Measurements from ENCODE around the gene FBXL7. TPM values are rescaled to one million over a fixed set of nuclear protein-coding genes. Genes with fewer than 3 reads are reported as not detected.

FBXL7 gene
- total RNA-seq, 2 experiments from 2014 or later: not detected

DNA sequence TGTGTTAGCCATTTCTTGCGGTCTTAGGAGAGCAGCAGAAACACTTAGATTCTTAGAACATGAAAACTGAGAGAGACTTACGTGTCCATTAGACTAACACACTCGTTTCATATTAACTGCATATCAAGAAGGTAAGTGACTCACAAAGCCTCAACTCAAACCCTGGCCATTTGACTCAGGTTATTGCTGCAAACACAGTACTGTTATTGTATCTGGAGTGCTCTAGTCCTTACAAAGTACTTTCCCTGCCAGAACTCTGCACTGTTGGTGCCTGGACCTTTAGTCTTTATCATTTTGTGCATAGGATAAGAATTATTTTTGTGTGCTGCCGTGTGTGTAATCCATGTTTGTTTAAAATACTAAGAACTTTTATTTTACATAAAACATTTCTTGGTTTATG lies 155.7 kb downstream of the FBXL7 start:
- DNase-seq (ENCODE audit: low spot score): no peak
- H3K9me3 ChIP-seq (ENCODE audit: low read length): no peaks in the 10 kb centered on the region
- H3K4me1 ChIP-seq (ENCODE audit: insufficient read depth, low read length, poor library complexity, severe bottlenecking): no peaks in the 10 kb centered on the region
- no peaks in the 10 kb centered on the region for H3K36me3 ChIP-seq (ENCODE audit: insufficient read depth, low read length)
- no peak overlapping the region for H3K27ac ChIP-seq (ENCODE audit: low read depth, low read length, poor library complexity, severe bottlenecking)
- no peak overlapping the region for H3K4me3 ChIP-seq (ENCODE audit: low read depth, low read length, poor library complexity, severe bottlenecking)
- no TSS peak for BruUV-seq (replicated peaks)
- H3K9me2 ChIP-seq (ENCODE audit: insufficient read depth, low read length): no peaks in the 10 kb centered on the region
- CTCF ChIA-PET (ENCODE audit: unreplicated experiment): no interaction called here
- H3K79me2 ChIP-seq (ENCODE audit: insufficient read depth, low read depth, low read length): no peaks in the 10 kb centered on the region
- no peaks in the 10 kb centered on the region for H4K20me1 ChIP-seq (ENCODE audit: insufficient read depth, low read length)
- H2AFZ ChIP-seq (ENCODE audit: low read length): no peak overlapping the region
- TF ChIP-seq CTCF (conservative IDR thresholded peaks at IDR 0.05; ENCODE audit: low read length) (no peak), EZH2phosphoT487 (IDR thresholded peaks at IDR 0.05; ENCODE audit: borderline replicate concordance, low read depth, low read length) (no peak)
- no peak overlapping the region for H3K4me2 ChIP-seq (ENCODE audit: low read length)
- POLR2A ChIA-PET: no interaction called here
- intact Hi-C loops (cut with micrococcal nuclease; ENCODE audit: unreplicated experiment): no loop called here

GRCh38 chr5:15664961-15665360 lies 165.0 kb downstream of the FBXL7 start:
- H3K4me2 ChIP-seq (ENCODE audit: low read length): no peak overlapping the region
- no peaks in the 10 kb centered on the region for H3K79me2 ChIP-seq (ENCODE audit: insufficient read depth, low read depth, low read length)
- ChIA-PET CTCF (ENCODE audit: unreplicated experiment) (no interaction called here), POLR2A (no interaction called here)
- H3K27ac ChIP-seq (ENCODE audit: low read depth, low read length, poor library complexity, severe bottlenecking): no peak overlapping the region
- no peak overlapping the region for H3K4me3 ChIP-seq (ENCODE audit: low read depth, low read length, poor library complexity, severe bottlenecking)
- TF ChIP-seq CTCF (conservative IDR thresholded peaks at IDR 0.05; ENCODE audit: low read length) (no peak), EZH2phosphoT487 (IDR thresholded peaks at IDR 0.05; ENCODE audit: borderline replicate concordance, low read depth, low read length) (no peak)
- H3K9me2 ChIP-seq (ENCODE audit: insufficient read depth, low read length): no peaks in the 10 kb centered on the region
- H3K36me3 ChIP-seq (ENCODE audit: insufficient read depth, low read length): no peaks in the 10 kb centered on the region
- H2AFZ ChIP-seq (ENCODE audit: low read length): no peak overlapping the region
- BruUV-seq (replicated peaks): no TSS peak
- intact Hi-C loops (cut with micrococcal nuclease; ENCODE audit: unreplicated experiment): no loop called here
- no peaks in the 10 kb centered on the region for H4K20me1 ChIP-seq (ENCODE audit: insufficient read depth, low read length)
- no peak for DNase-seq (ENCODE audit: low spot score)
- H3K4me1 ChIP-seq (ENCODE audit: insufficient read depth, low read length, poor library complexity, severe bottlenecking): no peaks in the 10 kb centered on the region
- H3K9me3 ChIP-seq (ENCODE audit: low read length): no peaks in the 10 kb centered on the region

- Histone ChIP-seq H3K9me2 (ENCODE audit: insufficient read depth, low read length) (no peaks in the 10 kb centered on the region), H3K27ac (ENCODE audit: low read depth, low read length, poor library complexity, severe bottlenecking) (no peak overlapping the region), H3K4me1 (ENCODE audit: insufficient read depth, low read length, poor library complexity, severe bottlenecking) (no peaks in the 10 kb centered on the region), H3K4me3 (ENCODE audit: low read depth, low read length, poor library complexity, severe bottlenecking) (no peak overlapping the region), H2AFZ (ENCODE audit: low read length) (no peak overlapping the region), H3K4me2 (ENCODE audit: low read length) (no peak overlapping the region), H3K36me3 (ENCODE audit: insufficient read depth, low read length) (no peaks in the 10 kb centered on the region), H4K20me1 (ENCODE audit: insufficient read depth, low read length) (no peaks in the 10 kb centered on the region), H3K9me3 (ENCODE audit: low read length) (no peaks in the 10 kb centered on the region), H3K79me2 (ENCODE audit: insufficient read depth, low read depth, low read length) (no peaks in the 10 kb centered on the region)
- no peak for DNase-seq (ENCODE audit: low spot score)
- BruUV-seq (replicated peaks): no TSS peak
- intact Hi-C loops (cut with micrococcal nuclease; ENCODE audit: unreplicated experiment): no loop called here
- ChIA-PET POLR2A (no interaction called here), CTCF (ENCODE audit: unreplicated experiment) (no interaction called here)
- no peak for TF ChIP-seq EZH2phosphoT487 (IDR thresholded peaks at IDR 0.05; ENCODE audit: borderline replicate concordance, low read depth, low read length)
- TF ChIP-seq CTCF (conservative IDR thresholded peaks at IDR 0.05; ENCODE audit: low read length): no peak
Measured at GRCh38 chr5:15669826-15670225, 169.8 kb downstream of the FBXL7 start.
